Tibial nerve (tissue), 3 donors: ENCODE measurements around the gene IL36RN.

Experiments used
- POLR2A ChIP-seq, 2 donors: fragments of 450-650 bp; IDR thresholded peaks; one replicate each; pipeline ENCODE4 v1.6.1; 2017; ENCODE audit warnings: antibody characterized with exemption in 2 of 2, mild to moderate bottlenecking in 2 of 2, moderate library complexity in 2 of 2
- TF ChIP-seq, protein P1 (sequence below), 5 experiments: fragments of 200-600 bp in 3 of 5; fragments of 450-650 bp in 2 of 5; sonication (generic) in 3 of 5; IDR thresholded peaks; one replicate each; pipeline ENCODE4 v1.5.1; 2016 to 2019; ENCODE audit warnings: antibody characterized with exemption in 5 of 5, mild to moderate bottlenecking in 3 of 5, moderate library complexity in 2 of 5

DNA sequence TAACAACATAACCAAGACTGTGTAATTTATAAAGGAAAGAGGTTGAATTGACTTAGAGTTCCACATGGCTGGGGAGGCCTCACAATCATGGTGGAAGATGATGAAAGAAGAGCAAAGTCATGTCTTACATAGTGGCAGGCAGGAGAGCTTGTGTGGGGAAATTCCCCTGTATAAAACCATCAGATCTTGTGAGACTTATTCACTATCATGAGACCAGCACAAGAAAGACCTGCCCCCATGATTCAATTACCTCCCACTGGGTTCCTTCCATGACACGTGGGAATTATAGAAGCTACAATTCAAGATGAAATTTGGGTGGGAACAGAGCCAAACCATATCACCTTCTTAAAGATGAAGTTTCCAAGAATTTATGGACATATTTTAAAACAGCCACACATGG lies 2.5 kb upstream of the IL36RN start:
- TF ChIP-seq, protein P1, sequence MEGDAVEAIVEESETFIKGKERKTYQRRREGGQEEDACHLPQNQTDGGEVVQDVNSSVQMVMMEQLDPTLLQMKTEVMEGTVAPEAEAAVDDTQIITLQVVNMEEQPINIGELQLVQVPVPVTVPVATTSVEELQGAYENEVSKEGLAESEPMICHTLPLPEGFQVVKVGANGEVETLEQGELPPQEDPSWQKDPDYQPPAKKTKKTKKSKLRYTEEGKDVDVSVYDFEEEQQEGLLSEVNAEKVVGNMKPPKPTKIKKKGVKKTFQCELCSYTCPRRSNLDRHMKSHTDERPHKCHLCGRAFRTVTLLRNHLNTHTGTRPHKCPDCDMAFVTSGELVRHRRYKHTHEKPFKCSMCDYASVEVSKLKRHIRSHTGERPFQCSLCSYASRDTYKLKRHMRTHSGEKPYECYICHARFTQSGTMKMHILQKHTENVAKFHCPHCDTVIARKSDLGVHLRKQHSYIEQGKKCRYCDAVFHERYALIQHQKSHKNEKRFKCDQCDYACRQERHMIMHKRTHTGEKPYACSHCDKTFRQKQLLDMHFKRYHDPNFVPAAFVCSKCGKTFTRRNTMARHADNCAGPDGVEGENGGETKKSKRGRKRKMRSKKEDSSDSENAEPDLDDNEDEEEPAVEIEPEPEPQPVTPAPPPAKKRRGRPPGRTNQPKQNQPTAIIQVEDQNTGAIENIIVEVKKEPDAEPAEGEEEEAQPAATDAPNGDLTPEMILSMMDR (IDR thresholded peaks at IDR 0.05) = no peak
- no peak for TF ChIP-seq POLR2A (IDR thresholded peaks at IDR 0.05)
